HUES64 (cell line): Measurements from ENCODE around the gene CYFIP1.

Experiments
- H3K27ac ChIP-seq: 2 replicates; pipeline ENCODE4 v1.7.0; 2013; ENCODE audit warnings: low read depth, low read length, inconsistent platforms
- H3K27me3 ChIP-seq: 2 replicates; pipeline ENCODE4 v1.6.1; 2013; ENCODE audit warnings: mild to moderate bottlenecking, low read length; ENCODE audit not compliant: insufficient read depth
- H3K36me3 ChIP-seq: 2 replicates; pipeline ENCODE4 v1.6.1; 2013; ENCODE audit warnings: mild to moderate bottlenecking, low read length; ENCODE audit not compliant: insufficient read depth
- H3K4me1 ChIP-seq: 2 replicates; pipeline ENCODE4 v1.6.1; 2013; ENCODE audit warnings: mild to moderate bottlenecking, low read length, moderate library complexity; ENCODE audit not compliant: insufficient read depth
- H3K4me3 ChIP-seq: 2 replicates; pipeline ENCODE4 v1.5.1; 2013; ENCODE audit warnings: mild to moderate bottlenecking, low read length, moderate library complexity
- H3K9ac ChIP-seq: 2 replicates; pipeline ENCODE4 v1.6.1; 2013; ENCODE audit warnings: mild to moderate bottlenecking, low read depth, low read length
- H3K9me3 ChIP-seq: 2 replicates; pipeline ENCODE4 v1.6.1; 2013; ENCODE audit warnings: low read depth, low read length; ENCODE audit not compliant: insufficient read depth
- WGBS: fragments of 150-250, 120-280 bp; methylation state at CpG from one replicate; pipeline ENCODE4 v1.1.7; 2013; ENCODE audit warnings: missing lambda C conversion rate; 5-methylcytosine and 5-hydroxymethylcytosine counted together

CYFIP1 gene

DNA sequence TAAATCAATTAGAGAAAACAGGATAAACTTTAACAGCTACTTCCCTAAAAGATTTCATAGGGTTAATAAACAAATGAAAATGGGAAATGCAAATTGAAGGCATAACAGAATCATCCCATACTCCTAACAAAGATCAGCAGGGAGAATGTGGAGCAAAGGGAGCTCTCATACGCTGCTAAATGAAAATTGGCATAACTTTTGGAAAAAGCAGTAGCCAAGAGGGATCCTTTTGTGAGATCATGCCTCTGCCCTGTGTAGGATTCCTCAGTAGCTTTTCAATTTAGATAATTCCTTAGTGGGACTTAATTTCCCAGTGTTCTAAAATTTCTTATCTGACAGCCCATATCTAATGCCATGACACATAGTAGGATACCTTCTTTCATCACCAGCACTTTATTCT, 123.5 kb downstream of the CYFIP1 start:
- 96% methylated on average over 1 of the region's 1 CpG for WGBS
- no peak overlapping the region for H3K4me3 ChIP-seq
- H3K27ac ChIP-seq = no peak overlapping the region
- no peaks in the 10 kb centered on the region for H3K9me3 ChIP-seq
- H3K27me3 ChIP-seq = no peaks in the 10 kb centered on the region
- no peak overlapping the region for H3K9ac ChIP-seq
- peaks cover 84% of the 10 kb centered on the region for H3K36me3 ChIP-seq
- no peaks in the 10 kb centered on the region for H3K4me1 ChIP-seq

GRCh38 chr15:22855791-22856190, 124.4 kb downstream of the CYFIP1 start:
- Histone ChIP-seq H3K36me3 (peaks cover 84% of the 10 kb centered on the region), H3K27ac (no peak overlapping the region)

GRCh38 chr15:22851513-22851912, 128.7 kb downstream of the CYFIP1 start:
- H3K9ac ChIP-seq = no peak overlapping the region
- no peak overlapping the region for H3K27ac ChIP-seq
- no peak overlapping the region for H3K4me3 ChIP-seq
- H3K4me1 ChIP-seq = no peaks in the 10 kb centered on the region
- no peaks in the 10 kb centered on the region for H3K9me3 ChIP-seq
- 93% methylated on average over 4 of the region's 4 CpGs for WGBS
- H3K36me3 ChIP-seq = peaks cover 78% of the 10 kb centered on the region
- H3K27me3 ChIP-seq = no peaks in the 10 kb centered on the region

More at GRCh38 chr15:22855791-22856190, 124.4 kb downstream of the CYFIP1 start:
- WGBS = 77% methylated on average over 4 of the region's 4 CpGs
- no peaks in the 10 kb centered on the region for H3K4me1 ChIP-seq
- H3K4me3 ChIP-seq = no peak overlapping the region
- no peaks in the 10 kb centered on the region for H3K27me3 ChIP-seq
- no peaks in the 10 kb centered on the region for H3K9me3 ChIP-seq
- H3K9ac ChIP-seq = no peak overlapping the region

- Histone ChIP-seq H3K9me3 (no peaks in the 10 kb centered on the region), H3K27me3 (no peaks in the 10 kb centered on the region), H3K9ac (no peak overlapping the region), H3K4me1 (peaks cover 10% of the 10 kb centered on the region), H3K27ac (no peak overlapping the region), H3K4me3 (no peak overlapping the region), H3K36me3 (peaks cover 70% of the 10 kb centered on the region)
- WGBS = 96% methylated on average over 3 of the region's 3 CpGs
These were observed 130.1 kb downstream of the CYFIP1 start for GRCh38 chr15:22850055-22850454.

DNA sequence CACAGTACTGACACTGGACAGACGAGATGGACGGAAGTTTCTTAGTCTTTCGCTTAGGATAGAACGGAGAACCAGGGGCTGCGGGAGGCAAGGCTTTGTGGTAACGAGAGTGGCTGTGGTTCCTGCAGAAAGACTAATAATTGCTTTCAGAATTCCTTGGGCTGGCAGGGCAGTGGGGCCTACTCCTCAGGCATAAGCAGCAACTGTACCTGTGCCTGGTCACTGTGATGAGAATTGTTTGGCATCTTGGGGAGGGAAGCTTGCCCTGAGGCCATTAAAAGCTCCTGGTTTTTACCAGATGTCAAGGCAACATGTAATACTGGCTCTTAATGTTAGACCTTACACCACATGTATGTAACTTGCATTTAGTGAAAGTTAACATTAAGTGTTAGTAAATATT, 134.1 kb downstream of the CYFIP1 start:
- H3K27me3 ChIP-seq = no peaks in the 10 kb centered on the region
- no peaks in the 10 kb centered on the region for H3K9me3 ChIP-seq
- H3K27ac ChIP-seq = no peak overlapping the region
- peaks cover 17% of the 10 kb centered on the region for H3K4me1 ChIP-seq
- no peak overlapping the region for H3K4me3 ChIP-seq
- H3K9ac ChIP-seq = no peak overlapping the region
- WGBS = 94% methylated on average over 6 of the region's 6 CpGs
- peaks cover 47% of the 10 kb centered on the region for H3K36me3 ChIP-seq

GRCh38 chr15:22845289-22845900, 134.8 kb downstream of the CYFIP1 start:
- 65% methylated on average over 2 of the region's 2 CpGs for WGBS
- Histone ChIP-seq H3K4me3 (no peak overlapping the region), H3K27me3 (no peaks in the 10 kb centered on the region), H3K9ac (0 out of 2 replicates have a peak overlapping the region, but pooled peaks have one; percentile 20), H3K9me3 (no peaks in the 10 kb centered on the region), H3K27ac (peak overlapping the region; percentile 80), H3K36me3 (peaks cover 40% of the 10 kb centered on the region), H3K4me1 (peaks cover 17% of the 10 kb centered on the region)

DNA sequence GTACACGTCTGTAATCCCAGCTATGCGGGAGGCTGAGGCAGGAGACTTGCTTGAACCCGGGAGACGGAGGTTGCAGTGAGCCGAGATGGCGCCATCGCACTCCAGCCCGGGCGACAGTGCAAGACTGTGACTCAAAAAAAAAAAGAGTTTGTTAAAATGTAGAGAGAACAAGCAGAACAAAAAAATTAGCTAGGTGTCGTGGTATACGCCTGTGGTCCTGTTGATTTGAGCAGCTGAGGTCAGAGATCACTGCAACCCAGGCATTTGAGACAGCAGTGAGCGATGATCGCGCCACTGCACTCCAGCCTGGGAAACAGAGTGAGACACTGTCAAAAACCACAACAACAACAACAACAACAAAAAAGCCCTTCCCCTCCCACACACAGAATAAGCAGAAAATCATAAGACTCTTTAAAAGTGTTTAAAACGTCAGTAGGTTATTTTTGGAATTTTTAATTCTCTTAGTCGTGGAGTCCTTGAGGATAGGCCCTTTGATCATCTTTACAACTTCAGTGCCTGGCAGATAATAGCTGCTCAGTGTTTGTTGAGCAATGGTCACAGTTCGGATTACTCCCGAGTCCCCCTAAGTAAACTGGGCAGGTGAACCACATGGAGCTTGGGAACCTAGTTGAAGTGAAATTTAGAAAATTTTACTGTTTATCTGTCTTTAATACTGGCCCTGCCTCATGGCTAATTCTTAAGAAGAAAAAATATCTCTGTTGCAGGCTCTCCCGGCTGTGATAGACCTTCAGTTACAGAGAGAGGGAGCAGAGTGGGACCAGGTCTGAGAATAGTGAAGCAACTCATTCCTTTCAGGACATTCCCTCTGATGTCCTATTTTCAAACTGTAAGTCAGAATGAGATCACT, 135.5 kb downstream of the CYFIP1 start:
- 88% methylated on average over 19 of the region's 19 CpGs for WGBS
- H3K9me3 ChIP-seq = no peaks in the 10 kb centered on the region
- H3K9ac ChIP-seq = 0 out of 2 replicates have a peak overlapping the region, but pooled peaks have one; percentile 20
- H3K4me3 ChIP-seq = no peak overlapping the region
- H3K27me3 ChIP-seq = no peaks in the 10 kb centered on the region
- peaks cover 37% of the 10 kb centered on the region for H3K36me3 ChIP-seq
- H3K27ac ChIP-seq = peak overlapping the region; percentile 80
- H3K4me1 ChIP-seq = peaks cover 22% of the 10 kb centered on the region

GRCh38 chr15:22839046-22839695, 141.0 kb downstream of the CYFIP1 start:
- peaks cover 12% of the 10 kb centered on the region for H3K36me3 ChIP-seq
- H3K9ac ChIP-seq = peak overlapping the region; percentile 90
- no peaks in the 10 kb centered on the region for H3K27me3 ChIP-seq
- H3K4me1 ChIP-seq = peaks cover 9% of the 10 kb centered on the region; the same call in 1 of the 2 replicates
- WGBS = 2% methylated on average over 14 of the region's 16 CpGs
- peak overlapping the region; percentile 96 for H3K4me3 ChIP-seq
- no peaks in the 10 kb centered on the region for H3K9me3 ChIP-seq
- H3K27ac ChIP-seq = peak overlapping the region; percentile 93

DNA sequence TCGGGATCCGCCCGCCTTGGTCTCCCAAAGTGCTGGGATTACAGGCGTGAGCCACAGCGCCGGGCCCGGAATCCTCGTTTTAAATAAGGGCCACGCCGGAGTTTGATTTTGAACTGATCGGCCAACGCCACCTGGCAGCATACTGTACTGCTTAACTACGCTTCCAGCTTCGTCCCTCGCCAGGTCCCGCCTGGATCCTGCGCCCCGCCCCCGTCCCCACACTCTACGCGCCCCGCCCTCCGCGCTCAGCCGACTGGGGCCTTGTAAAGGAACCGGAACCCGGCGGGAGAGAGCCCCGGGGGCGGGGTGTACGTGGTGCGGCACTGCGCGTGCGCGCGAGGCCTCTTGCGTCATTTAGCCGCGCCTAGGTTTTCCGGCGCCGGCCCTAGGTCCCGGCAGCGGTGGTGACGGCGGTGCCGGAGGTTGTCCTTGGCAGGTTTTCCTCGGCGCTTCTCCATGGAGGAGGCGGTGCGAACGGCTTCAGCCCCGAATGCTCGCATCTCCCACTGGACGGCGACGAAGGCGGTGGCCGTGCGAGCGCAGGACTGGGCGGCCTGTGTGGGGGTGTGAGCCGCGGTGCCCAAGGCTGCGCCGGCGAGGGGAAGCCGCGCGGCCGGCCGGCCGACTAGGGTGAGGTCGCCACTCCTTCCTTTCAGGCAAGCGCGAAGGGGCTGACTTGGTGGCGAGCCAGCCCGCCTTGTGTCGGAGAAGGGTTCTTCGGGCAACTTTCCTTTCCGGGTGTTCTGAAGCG, 141.7 kb downstream of the CYFIP1 start, which contains the start of gene NIPA2:
TSS of gene NIPA2 (plus strand) at position 375 of the 751 bp plus-strand sequence. CDS start 13,066 bp downstream, outside the sequence.
- WGBS = under 1% methylated on average over 83 of the region's 83 CpGs
- Histone ChIP-seq H3K4me3 (peak within 1 kb of the TSS; percentile 96), H3K9ac (peak within 1 kb of the TSS; percentile 90), H3K9me3 (no peaks in the 10 kb centered on the region), H3K27me3 (no peaks in the 10 kb centered on the region), H3K36me3 (peaks cover 6% of the 10 kb centered on the region; the same call in 1 of the 2 replicates), H3K4me1 (peaks cover 11% of the 10 kb centered on the region; the same call in 1 of the 2 replicates), H3K27ac (peak within 1 kb of the TSS; percentile 93)

GRCh38 chr15:22831473-22831872, 148.7 kb downstream of the CYFIP1 start:
- no peaks in the 10 kb centered on the region for H3K27me3 ChIP-seq
- no peak overlapping the region for H3K4me3 ChIP-seq
- H3K9ac ChIP-seq = no peak overlapping the region
- no peaks in the 10 kb centered on the region; the same call in 1 of the 2 replicates for H3K36me3 ChIP-seq
- no peak overlapping the region for H3K27ac ChIP-seq
- no peaks in the 10 kb centered on the region for H3K9me3 ChIP-seq
- 80% methylated on average over 1 of the region's 1 CpG for WGBS
- H3K4me1 ChIP-seq = peaks cover 29% of the 10 kb centered on the region
